MCF 10A (cell line): ENCODE data around the gene RPL12. TPM values are rescaled to one million over a fixed set of nuclear protein-coding genes. Genes with fewer than 3 reads are reported as not detected.

ENCODE experiments used
- BruUV-seq: library from RNA; stranded (reverse); fragments of 400-500 nt; replicated peaks from 2 replicates; lab custom pipeline; 2021; lab: Mats Ljungman, UMichigan
- CTCF ChIA-PET: fragments of 300-600 bp; sonication (Branson Sonifier 250); formaldehyde crosslinking; extraction: SDS; loops from one replicate; lab custom pipeline; 2021; ENCODE audit warnings: antibody characterized with exemption, inconsistent platforms; lab: Yijun Ruan, JAX
- POLR2A ChIA-PET: fragments of 300-600, 350-650 bp; sonication (Branson Sonifier 250); formaldehyde crosslinking; extraction: SDS; loops from one replicate; lab custom pipeline; 2020; ENCODE audit warnings: antibody characterized with exemption, inconsistent platforms; lab: Yijun Ruan, JAX
- DNase-seq: peaks from one replicate; pipeline ENCODE4 v3.0.0-alpha.2; 2018; ENCODE audit not compliant: unreplicated experiment
- H3K27ac Mint-ChIP-seq: one replicate; pipeline ENCODE4 v1.8.0; 2022; ENCODE audit warnings: mild to moderate bottlenecking, low read depth, mixed read lengths; ENCODE audit not compliant: unreplicated experiment
- H3K27me3 Mint-ChIP-seq: one replicate; pipeline ENCODE4 v1.8.0; 2022; ENCODE audit warnings: mixed read lengths; ENCODE audit not compliant: insufficient read depth, unreplicated experiment
- H3K36me3 Mint-ChIP-seq: one replicate; pipeline ENCODE4 v1.8.0; 2022; ENCODE audit warnings: mild to moderate bottlenecking, moderate library complexity, mixed read lengths; ENCODE audit not compliant: insufficient read depth, unreplicated experiment
- H3K4me1 Mint-ChIP-seq: one replicate; pipeline ENCODE4 v1.8.0; 2022; ENCODE audit warnings: mixed read lengths; ENCODE audit not compliant: insufficient read depth, unreplicated experiment
- H3K4me3 Mint-ChIP-seq: one replicate; pipeline ENCODE4 v1.8.0; 2022; ENCODE audit warnings: mild to moderate bottlenecking, moderate library complexity, mixed read lengths; ENCODE audit not compliant: unreplicated experiment
- H3K9me3 Mint-ChIP-seq: one replicate; pipeline ENCODE4 v1.8.0; 2022; ENCODE audit warnings: mixed read lengths; ENCODE audit not compliant: unreplicated experiment
- intact Hi-C: fragments of 100-400 bp; cut with micrococcal nuclease; formaldehyde crosslinking; loops from 2 replicates; pipeline ENCODE4 v1.14.1; 2022
- total RNA-seq: library from RNA; stranded (reverse); gene quantifications from 2 replicates; pipeline ENCODE4 v1.2.3, GENCODE V29; 2022
- TF ChIP-seq, protein P1 (sequence below): fragments of 200-600 bp; IDR thresholded peaks from one replicate; pipeline ENCODE4 v1.8.0; 2022; ENCODE audit warnings: antibody characterized with exemption, mild to moderate bottlenecking; ENCODE audit not compliant: unreplicated experiment

The RPL12 gene
- total RNA-seq, 1 experiment from 2014 or later, result 3,086 TPM

DNA sequence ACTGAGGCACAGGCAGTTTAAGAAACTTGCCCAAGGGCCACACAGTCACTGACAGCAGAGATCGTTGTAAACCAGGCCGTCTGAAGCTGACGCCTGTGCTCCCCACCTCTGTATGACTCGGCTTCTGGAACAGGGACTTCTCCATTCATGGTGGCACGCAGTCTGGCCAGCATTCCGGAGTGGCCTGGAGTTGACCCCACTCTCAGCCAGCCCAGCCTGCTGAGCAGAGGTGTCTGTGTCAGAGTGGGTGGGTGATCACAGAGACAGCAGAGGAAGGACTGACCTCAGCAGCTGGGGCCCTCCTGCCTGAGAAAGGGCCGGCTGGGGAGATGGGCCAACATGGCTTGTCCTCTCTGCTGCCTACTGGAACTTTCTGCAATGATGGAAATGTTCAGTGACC is 12.7 kb upstream of the RPL12 start:
- no peak for DNase-seq
- Mint-ChIP-seq H3K4me3 (no peak overlapping the region), H3K27ac (no peak overlapping the region), H3K27me3 (no peaks in the 10 kb centered on the region), H3K9me3 (no peaks in the 10 kb centered on the region), H3K36me3 (peaks cover 67% of the 10 kb centered on the region), H3K4me1 (no peaks in the 10 kb centered on the region)
- ChIA-PET POLR2A (interaction anchor here (1.0 to 2.8 kb wide), 2 partner anchors 13 to 14 kb away, joined by 3 to 8 read pairs; partner anchors contain the start of genes LRSAM1 and RPL12), CTCF (no interaction called here)
- no TSS peak for BruUV-seq
- intact Hi-C loops, result no loop called here
- TF ChIP-seq, protein P1, sequence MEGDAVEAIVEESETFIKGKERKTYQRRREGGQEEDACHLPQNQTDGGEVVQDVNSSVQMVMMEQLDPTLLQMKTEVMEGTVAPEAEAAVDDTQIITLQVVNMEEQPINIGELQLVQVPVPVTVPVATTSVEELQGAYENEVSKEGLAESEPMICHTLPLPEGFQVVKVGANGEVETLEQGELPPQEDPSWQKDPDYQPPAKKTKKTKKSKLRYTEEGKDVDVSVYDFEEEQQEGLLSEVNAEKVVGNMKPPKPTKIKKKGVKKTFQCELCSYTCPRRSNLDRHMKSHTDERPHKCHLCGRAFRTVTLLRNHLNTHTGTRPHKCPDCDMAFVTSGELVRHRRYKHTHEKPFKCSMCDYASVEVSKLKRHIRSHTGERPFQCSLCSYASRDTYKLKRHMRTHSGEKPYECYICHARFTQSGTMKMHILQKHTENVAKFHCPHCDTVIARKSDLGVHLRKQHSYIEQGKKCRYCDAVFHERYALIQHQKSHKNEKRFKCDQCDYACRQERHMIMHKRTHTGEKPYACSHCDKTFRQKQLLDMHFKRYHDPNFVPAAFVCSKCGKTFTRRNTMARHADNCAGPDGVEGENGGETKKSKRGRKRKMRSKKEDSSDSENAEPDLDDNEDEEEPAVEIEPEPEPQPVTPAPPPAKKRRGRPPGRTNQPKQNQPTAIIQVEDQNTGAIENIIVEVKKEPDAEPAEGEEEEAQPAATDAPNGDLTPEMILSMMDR, result no peak

DNA sequence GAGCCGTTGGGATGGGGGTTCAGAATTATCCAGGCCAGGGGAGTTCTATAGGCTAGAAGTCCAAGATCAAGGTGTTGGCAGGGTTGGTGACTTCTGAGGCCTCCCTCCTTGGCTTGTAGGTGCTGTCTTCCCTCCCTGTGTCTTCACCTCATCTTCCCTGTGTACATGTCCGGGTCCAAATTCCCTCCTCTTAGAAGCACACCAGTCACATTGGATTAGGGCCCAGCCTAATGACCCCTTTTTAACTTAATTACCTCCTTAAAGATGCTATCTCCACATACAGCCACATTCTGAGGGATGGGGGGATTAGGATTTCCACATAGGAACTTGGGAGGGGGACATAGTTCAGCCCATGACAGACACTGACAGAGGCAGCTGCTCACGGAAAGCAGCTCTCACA is 12.2 kb upstream of the RPL12 start:
- TF ChIP-seq, protein P1, result no peak
- POLR2A ChIA-PET, result interaction anchor here (0.6 to 2.8 kb wide), 2 partner anchors 12 to 143 kb away, joined by 3 to 8 read pairs; partner anchors contain the start of genes LRSAM1 and RPL12
- Mint-ChIP-seq H3K27ac (no peak overlapping the region), H3K9me3 (no peaks in the 10 kb centered on the region), H3K4me3 (no peak overlapping the region), H3K27me3 (no peaks in the 10 kb centered on the region), H3K36me3 (peaks cover 65% of the 10 kb centered on the region), H3K4me1 (no peaks in the 10 kb centered on the region)
- DNase-seq, result no peak
- no TSS peak for BruUV-seq
- CTCF ChIA-PET, result no interaction called here
- intact Hi-C loops, result no loop called here

DNA sequence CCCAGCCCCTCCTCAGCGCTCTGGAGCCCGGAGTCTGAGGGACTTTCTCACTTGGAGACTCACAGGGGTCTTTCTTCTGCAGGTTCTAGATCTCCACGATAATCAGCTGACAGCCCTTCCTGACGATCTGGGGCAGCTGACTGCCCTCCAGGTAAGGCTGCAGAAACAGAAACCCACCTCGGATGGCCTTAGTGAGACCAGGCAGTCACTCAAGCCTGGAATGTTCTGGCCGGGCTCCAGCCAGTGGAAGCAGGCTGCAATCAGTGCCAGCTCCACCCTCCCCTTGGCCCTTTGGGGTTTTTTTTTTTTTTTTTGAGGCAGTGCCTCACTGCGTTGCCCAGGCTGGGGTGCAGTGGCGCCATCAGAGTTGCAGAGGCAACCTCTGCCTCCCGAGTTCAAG is 7.7 kb upstream of the RPL12 start:
- CTCF ChIA-PET, result interaction anchor here (0.6 to 2.0 kb wide), 5 partner anchors 15 to 514 kb away, joined by 3 to 5 read pairs (median 3); no protein-coding TSS in a partner anchor
- no peaks in the 10 kb centered on the region for H3K9me3 Mint-ChIP-seq
- BruUV-seq, result no TSS peak
- H3K4me3 Mint-ChIP-seq, result no peak overlapping the region
- no peak for DNase-seq
- no peak overlapping the region for H3K27ac Mint-ChIP-seq
- TF ChIP-seq, protein P1, result no peak
- intact Hi-C loops, result no loop called here
- peaks cover 75% of the 10 kb centered on the region for H3K36me3 Mint-ChIP-seq
- POLR2A ChIA-PET, result interaction anchor here (0.6 kb wide), 1 partner anchor 79 kb away, joined by 5 read pairs; no protein-coding TSS in a partner anchor
- no peaks in the 10 kb centered on the region for H3K4me1 Mint-ChIP-seq
- no peaks in the 10 kb centered on the region for H3K27me3 Mint-ChIP-seq

DNA sequence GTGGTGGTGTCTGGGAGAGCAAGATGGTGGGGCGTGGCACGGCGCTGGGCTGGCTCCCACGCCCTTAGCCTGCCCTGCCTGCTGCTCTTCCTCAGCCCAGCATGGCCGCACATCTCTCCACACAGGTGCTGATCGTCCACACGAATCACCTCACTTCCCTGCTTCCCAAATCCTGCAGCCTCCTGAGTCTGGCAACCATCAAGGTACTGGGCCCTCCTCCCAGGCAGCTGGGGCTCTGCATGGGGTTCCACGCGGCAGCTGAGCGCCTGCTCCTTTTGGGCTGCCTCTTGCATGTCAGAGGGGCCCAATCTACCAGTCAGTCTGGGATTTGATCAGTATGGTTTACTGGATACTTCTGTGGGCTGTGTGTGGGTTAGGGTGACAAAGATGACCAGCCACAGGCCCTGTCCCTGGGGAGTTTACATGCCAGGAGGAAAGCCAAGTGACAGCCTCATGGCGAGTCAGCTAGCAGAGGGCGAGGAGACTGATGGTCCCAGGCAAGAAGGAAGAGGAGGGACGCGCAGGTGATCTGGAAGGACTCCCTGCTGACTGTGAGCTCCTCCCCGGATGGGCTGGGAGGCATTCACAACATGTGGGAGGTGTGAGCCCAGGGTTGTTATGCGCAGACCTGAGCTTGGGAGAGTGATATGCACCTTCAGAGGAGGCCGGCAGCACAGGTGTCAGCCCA is 6.1 kb upstream of the RPL12 start:
- intact Hi-C loops, result no loop called here
- H3K27me3 Mint-ChIP-seq, result no peaks in the 10 kb centered on the region
- DNase-seq, result no peak
- peaks cover 69% of the 10 kb centered on the region for H3K36me3 Mint-ChIP-seq
- TF ChIP-seq, protein P1, result no peak
- ChIA-PET CTCF (interaction anchor here (0.6 to 1.2 kb wide), 3 partner anchors 55 to 151 kb away, joined by 3 to 4 read pairs (median 3); no protein-coding TSS in a partner anchor), POLR2A (interaction anchor here (0.6 kb wide), 2 partner anchors 18 to 117 kb away, joined by 3 to 4 read pairs; no protein-coding TSS in a partner anchor)
- no peaks in the 10 kb centered on the region for H3K9me3 Mint-ChIP-seq
- no peak overlapping the region for H3K4me3 Mint-ChIP-seq
- BruUV-seq, result no TSS peak
- H3K4me1 Mint-ChIP-seq, result peaks cover 5% of the 10 kb centered on the region
- no peak overlapping the region for H3K27ac Mint-ChIP-seq
